PC-3 (cell line): ENCODE measurements around the gene TCHP.

Source experiments
- EZH2phosphoT487 ChIP-seq: fragments of 300-600 bp; sonication (generic); IDR thresholded peaks from 2 replicates; pipeline ENCODE4 v1.6.1; 2018; ENCODE audit warnings: mild to moderate bottlenecking, antibody characterized with exemption, low read length, borderline replicate concordance
- TF ChIP-seq, protein P1 (sequence below): fragments of 300-600 bp; sonication (generic); conservative IDR thresholded peaks from 2 replicates; pipeline ENCODE4 v1.5.1; 2017; ENCODE audit warnings: antibody characterized with exemption, low read depth, mild to moderate bottlenecking, low read length

DNA sequence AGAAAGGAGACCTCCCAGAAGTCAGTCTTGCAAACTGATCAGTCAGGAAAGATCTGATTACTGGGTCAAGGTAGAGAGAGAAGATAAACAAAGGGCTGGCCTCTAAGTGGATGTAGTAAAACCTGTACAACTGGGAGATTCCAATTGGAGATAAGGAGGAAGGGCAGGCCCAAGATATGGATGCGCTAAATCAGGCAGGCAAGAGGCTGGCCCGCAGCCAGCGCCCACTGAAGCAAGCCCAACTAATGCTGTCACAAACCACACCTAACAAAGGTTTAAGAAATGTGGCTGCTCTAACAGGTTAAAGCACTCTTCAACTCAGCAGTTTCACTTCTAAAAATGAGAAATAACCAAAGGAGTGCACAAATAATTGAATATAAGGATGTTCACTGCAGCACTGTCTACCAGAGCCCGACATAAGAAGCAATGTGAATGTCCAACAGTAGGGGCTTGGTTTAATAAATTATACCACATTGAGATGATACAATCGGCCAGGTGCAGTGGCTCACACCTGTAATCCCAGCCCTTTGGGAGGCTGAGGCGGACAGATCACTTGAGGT, 24.4 kb upstream of the TCHP start:
- no peak for TF ChIP-seq EZH2phosphoT487
- TF ChIP-seq, protein P1, sequence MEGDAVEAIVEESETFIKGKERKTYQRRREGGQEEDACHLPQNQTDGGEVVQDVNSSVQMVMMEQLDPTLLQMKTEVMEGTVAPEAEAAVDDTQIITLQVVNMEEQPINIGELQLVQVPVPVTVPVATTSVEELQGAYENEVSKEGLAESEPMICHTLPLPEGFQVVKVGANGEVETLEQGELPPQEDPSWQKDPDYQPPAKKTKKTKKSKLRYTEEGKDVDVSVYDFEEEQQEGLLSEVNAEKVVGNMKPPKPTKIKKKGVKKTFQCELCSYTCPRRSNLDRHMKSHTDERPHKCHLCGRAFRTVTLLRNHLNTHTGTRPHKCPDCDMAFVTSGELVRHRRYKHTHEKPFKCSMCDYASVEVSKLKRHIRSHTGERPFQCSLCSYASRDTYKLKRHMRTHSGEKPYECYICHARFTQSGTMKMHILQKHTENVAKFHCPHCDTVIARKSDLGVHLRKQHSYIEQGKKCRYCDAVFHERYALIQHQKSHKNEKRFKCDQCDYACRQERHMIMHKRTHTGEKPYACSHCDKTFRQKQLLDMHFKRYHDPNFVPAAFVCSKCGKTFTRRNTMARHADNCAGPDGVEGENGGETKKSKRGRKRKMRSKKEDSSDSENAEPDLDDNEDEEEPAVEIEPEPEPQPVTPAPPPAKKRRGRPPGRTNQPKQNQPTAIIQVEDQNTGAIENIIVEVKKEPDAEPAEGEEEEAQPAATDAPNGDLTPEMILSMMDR, result no peak
